8988T (cell line): ENCODE results near the gene TMEM175.
"Not testable (repeated sequence)": the region's sequence is repeated elsewhere in the genome, so short reads cannot be mapped to it uniquely, and the experiment has no call there.

Experiments
- DNase-seq: peaks from one replicate; pipeline ENCODE4 v3.0.0; 2011

The TMEM175 gene

DNA sequence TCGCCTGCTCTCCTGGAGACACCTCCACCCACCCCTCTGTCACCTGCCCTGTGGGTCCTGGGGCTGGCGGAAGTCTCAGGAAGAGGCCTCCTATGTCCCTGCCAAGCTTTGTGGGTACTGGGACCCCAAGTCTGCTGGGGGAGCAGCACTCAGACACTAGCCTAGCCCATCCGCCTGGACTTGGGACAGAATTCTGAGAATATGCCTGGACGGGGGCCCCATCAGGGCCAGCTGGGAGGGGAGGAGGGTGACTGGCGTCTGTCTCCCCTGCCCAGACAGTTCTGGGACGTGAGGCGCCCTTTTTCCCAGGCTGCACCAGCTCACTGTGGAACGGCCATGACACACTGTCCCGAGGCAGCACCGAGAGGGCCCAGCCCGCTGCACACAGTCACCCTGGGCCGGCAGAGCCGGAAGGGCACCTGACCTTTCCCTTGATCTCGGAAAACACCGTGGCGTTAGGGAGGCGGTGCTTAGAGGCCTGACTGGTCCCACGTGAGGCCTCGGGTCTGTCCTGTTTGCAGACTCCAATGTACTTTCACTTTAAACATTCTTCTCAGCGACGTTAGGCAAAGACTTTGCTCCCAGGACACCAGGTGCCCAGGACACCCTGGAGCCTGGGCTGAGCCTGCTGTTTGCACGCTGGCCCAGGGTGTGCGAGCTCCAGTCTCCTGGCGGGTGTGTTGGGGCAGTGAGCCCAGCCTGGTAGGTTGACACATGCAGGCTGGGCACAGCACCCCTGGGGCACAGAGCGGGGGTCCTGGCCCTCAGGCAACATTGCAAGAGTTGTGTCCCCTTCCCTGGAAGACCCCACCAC lies 60.2 kb downstream of the TMEM175 start:
- DNase-seq = no peak

GRCh38 chr4:993111-994029 lies 61.1 kb downstream of the TMEM175 start, which contains the start of gene SLC26A1:
SLC26A1 (minus strand) TSS chr4:993404; CDS start chr4:991703, 1,701 bp downstream.
- DNase-seq = no peak

DNA sequence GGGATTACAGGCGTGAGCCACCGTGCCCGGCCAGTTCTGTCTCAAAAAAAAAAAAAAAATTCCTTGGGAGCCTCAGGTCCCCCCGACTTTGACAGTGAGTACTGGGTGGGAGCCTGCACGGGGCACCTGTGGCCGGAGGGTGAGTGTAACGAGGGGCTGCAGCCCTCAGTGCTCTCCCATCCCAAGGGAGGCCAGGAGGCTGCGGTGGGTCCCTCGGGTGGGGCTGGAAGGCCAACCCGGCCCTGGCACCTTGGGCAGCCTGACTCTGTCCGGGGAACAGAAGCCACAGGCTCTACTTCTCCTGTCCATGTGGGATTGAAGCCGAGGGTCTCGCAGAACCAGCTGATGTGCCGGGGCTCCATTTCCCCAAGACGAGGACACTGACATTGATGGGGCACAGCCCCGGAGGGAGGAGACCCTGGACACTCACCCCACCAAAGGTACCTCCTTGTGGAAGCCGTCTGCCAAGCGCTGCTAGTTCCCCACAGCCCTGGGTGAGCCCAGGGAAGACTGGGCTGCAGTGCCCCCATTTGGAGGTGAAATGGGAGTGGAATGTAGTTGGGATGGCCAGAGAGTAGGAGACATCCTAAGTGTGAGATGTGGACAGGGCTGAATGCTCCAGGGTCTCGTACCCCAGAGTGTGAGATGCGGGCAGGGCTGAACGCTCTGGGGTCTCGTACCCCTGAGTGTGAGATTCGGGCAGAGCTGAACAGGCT lies 63.2 kb downstream of the TMEM175 start:
- no peak for DNase-seq

- no peak for DNase-seq
These were observed 64.1 kb downstream of the TMEM175 start for GRCh38 chr4:996030-996996.

GRCh38 chr4:996997-997374 lies 64.7 kb downstream of the TMEM175 start:
- no peak for DNase-seq

DNA sequence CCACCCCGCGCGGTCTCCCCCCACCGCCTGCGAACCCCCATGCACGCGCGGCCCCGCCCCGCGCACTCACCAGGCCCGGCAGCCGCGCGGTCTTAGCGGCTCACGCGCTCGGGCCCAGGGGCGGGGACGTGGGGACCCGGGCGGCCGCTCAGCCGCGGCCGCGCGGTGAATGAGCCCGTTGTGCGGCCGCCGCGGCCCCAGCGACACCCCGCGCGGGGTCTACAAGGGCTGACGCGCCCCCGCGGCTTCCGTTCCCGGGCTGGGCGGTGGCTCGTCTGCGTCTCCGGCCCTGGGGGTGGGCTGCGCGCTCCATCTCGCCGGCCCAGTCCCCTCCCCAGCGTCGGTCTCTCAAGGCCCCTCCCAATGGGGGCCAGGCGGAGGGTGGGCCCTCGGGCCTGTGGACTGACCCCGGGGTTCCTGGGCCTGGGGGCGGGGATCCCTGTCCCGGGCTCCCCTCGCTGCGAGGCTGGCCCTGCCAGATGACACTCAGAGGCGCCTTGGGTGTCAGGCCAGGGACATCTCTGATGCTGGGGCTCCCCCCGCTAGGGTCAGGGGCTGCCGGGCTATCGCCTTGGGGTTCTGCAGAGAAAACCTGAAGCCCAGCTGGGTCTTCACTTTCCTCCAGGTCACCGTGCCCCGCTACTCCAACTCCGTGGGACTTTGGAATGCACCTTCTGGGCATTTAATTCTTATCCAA lies 65.3 kb downstream of the TMEM175 start:
- peak; percentile 78 for DNase-seq

GRCh38 chr4:998096-998691 lies 65.9 kb downstream of the TMEM175 start:
- DNase-seq = no peak

GRCh38 chr4:999240-999863 lies 67.1 kb downstream of the TMEM175 start:
- not testable (repeated sequence) for DNase-seq

GRCh38 chr4:999882-1000425 lies 67.7 kb downstream of the TMEM175 start:
- no peak for DNase-seq

- DNase-seq = no peak
These were observed 68.5 kb downstream of the TMEM175 start for GRCh38 chr4:1000686-1001260.

- no peak for DNase-seq
These were observed 69.4 kb downstream of the TMEM175 start for GRCh38 chr4:1001561-1002130.

- DNase-seq = no peak
These were observed 69.9 kb downstream of the TMEM175 start for GRCh38 chr4:1002131-1002630.

- no peak for DNase-seq
These were observed 70.5 kb downstream of the TMEM175 start for GRCh38 chr4:1002631-1003251.

DNA sequence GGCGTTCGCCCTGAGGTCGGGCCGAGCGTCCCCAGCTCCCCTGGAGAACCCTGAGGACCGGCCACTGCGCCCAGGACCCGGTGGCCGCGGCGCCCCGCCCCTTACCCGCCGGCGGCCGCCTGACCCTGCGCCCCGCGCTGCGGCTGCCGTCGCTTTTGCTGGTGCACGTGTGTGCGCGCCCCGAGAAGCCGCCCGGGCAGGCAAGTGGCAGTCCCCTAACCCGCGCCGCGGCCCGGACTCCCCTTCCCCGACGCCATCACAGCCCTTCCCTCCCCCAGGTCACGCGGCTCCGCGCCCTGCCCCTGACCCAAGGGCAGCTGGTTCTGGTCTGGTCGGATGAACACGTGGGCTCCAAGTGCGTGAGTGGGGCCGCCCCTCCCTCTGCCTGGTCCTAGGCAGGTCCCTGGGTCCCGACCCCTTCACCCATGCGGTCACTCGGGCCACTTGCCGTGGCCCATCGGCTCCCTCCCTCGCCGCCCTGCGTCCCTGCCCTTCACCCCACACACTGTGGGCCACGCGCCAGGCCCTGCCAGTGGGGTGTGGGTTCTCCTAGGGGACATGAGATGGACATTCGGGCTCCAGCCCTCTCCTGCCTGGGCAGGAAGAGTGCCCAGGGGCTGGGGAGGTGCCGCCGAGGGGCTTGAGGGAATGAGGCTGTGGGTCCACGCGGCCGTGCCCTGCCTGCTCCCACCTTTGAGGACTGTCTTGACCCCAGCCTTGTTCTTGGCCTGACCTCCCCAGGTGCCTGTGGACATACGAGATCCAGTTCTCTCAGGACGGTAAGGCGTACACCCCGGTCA lies 71.2 kb downstream of the TMEM175 start:
- DNase-seq = no peak

DNA sequence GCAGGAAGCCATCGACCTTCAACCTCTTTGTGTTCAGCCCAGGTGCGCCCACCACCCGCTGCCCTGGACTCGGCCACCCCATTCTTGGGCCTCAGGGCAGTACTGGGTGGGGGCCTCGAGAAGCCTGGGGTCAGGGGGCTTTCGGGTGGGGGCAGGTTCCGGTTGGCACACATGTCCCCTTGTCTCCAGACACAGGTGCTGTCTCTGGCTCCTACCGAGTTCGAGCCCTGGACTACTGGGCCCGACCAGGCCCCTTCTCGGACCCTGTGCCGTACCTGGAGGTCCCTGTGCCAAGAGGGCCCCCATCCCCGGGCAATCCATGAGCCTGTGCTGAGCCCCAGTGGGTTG lies 71.8 kb downstream of the TMEM175 start:
- DNase-seq = no peak

- no peak for DNase-seq
These were observed 72.6 kb downstream of the TMEM175 start for GRCh38 chr4:1004557-1005485.

GRCh38 chr4:1006856-1007255 lies 74.6 kb downstream of the TMEM175 start:
- DNase-seq = no peak
